A549 (cell line): ENCODE data around the gene DLX1.

Experiments used
- ATOH8 ChIP-seq: fragments of 250-450 bp; sonication (Bioruptor Pico); IDR thresholded peaks from 2 replicates; pipeline ENCODE4 v1.5.0; 2020; ENCODE audit warnings: low read depth, mild to moderate bottlenecking, moderate library complexity
- CHD4 ChIP-seq: fragments of 200-600 bp; sonication (generic); IDR thresholded peaks from 2 replicates; pipeline ENCODE4 v1.6.1; 2016; ENCODE audit warnings: antibody characterized with exemption, mild to moderate bottlenecking, borderline replicate concordance
- CTCF ChIP-seq: fragments of >200 bp; sonication (Bioruptor Twin); formaldehyde crosslinking; IDR thresholded peaks from 3 replicates; pipeline ENCODE4 v1.5.1; 2016
- ELK1 ChIP-seq: fragments of 150-350 bp; IDR thresholded peaks from 2 replicates; pipeline ENCODE4 v1.6.1; 2014; ENCODE audit warnings: low read depth, mild to moderate bottlenecking, low read length
- EP300 ChIP-seq, 2 experiments: fragments of >200 bp; sonication (Bioruptor Twin); formaldehyde crosslinking; IDR thresholded peaks; 2 replicates in 1 of 2; 3 replicates in 1 of 2; pipeline ENCODE4 v1.6.1; 2016 to 2017
- MAX ChIP-seq: IDR thresholded peaks from 2 replicates; pipeline ENCODE4 v1.6.1; 2012
- POLR2A ChIP-seq: IDR thresholded peaks from 2 replicates; pipeline ENCODE4 v1.6.1; 2012; ENCODE audit warnings: mild to moderate bottlenecking, low read length
- POLR2AphosphoS2 ChIP-seq: conservative IDR thresholded peaks from 2 replicates; pipeline ENCODE4 v1.6.1; 2012; ENCODE audit warnings: low read length, improper control_type of control experiment, inconsistent platforms
- RAD21 ChIP-seq, 2 experiments: fragments of >200 bp in 1 of 2; sonication (Bioruptor Twin) in 1 of 2; formaldehyde crosslinking in 1 of 2; IDR thresholded peaks in 1 of 2; conservative IDR thresholded peaks in 1 of 2; 2 replicates in 1 of 2; 3 replicates in 1 of 2; pipeline ENCODE4 v1.6.1; 2012 to 2018; ENCODE audit warnings: inconsistent platforms in 1 of 2
- USF2 ChIP-seq: fragments of 450-650 bp; IDR thresholded peaks from 2 replicates; pipeline ENCODE4 v1.6.1; 2014; ENCODE audit warnings: antibody characterized with exemption

- no peak for TF ChIP-seq USF2
- no peak for TF ChIP-seq POLR2A
- TF ChIP-seq POLR2AphosphoS2: no peak
- no peak for TF ChIP-seq EP300 (IDR thresholded peaks at IDR 0.05)
- TF ChIP-seq CTCF: no peak
- TF ChIP-seq ATOH8: no peak
- no peak for TF ChIP-seq CHD4
- no peak for TF ChIP-seq RAD21 (conservative IDR thresholded peaks at IDR 0.05 in 1 of 2, IDR thresholded peaks at IDR 0.05 in 1 of 2)
- TF ChIP-seq ELK1: no peak
- no peak for TF ChIP-seq MAX
Observed at GRCh38 chr2:172137943-172138342, 52.6 kb downstream of the DLX1 start.
